Activated naive CD4-positive, alpha-beta T cell treated with anti-CD3 and anti-CD28 coated beads, Interleukin-2, amount 50 U/mL, for 24 hours (primary cell): ENCODE data around the gene LEAP2.
A peak's percentile ranks its signal among the peaks of the same experiment; 100 is the strongest.

Experiments used
- H3K27ac Mint-ChIP-seq: one replicate; pipeline ENCODE4 v1.8.0; 2021; ENCODE audit warnings: mild to moderate bottlenecking, mixed read lengths
- H3K27me3 Mint-ChIP-seq: one replicate; pipeline ENCODE4 v1.8.0; 2021; ENCODE audit warnings: mixed read lengths
- H3K36me3 Mint-ChIP-seq: one replicate; pipeline ENCODE4 v1.8.0; 2021; ENCODE audit warnings: mixed read lengths
- H3K4me1 Mint-ChIP-seq: one replicate; pipeline ENCODE4 v1.8.0; 2021; ENCODE audit warnings: mixed read lengths
- H3K4me3 Mint-ChIP-seq: one replicate; pipeline ENCODE4 v1.8.0; 2021; ENCODE audit warnings: mild to moderate bottlenecking, mixed read lengths
- H3K9me3 Mint-ChIP-seq: one replicate; pipeline ENCODE4 v1.8.0; 2021; ENCODE audit warnings: mixed read lengths

LEAP2 gene

DNA sequence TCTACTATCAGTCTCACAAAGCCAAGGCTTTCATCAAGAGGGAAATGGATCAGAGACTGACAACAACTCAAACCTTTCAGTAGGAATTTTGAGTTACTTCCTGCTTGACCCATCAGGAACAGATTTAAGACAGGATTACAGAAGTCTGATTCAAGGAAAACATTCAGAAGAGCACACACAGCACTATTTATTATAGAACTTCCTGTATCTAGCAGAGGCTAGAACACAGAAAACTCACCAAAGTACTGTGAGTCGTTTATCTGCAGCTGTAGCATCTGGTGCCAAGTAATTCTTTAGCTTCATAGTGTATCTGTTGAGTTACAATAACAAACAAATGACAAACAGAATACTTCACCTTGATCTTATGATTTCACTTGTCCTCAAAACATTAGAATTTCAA, 13.8 kb downstream of the LEAP2 start:
- H3K36me3 Mint-ChIP-seq: peaks cover 9% of the 10 kb centered on the region
- H3K9me3 Mint-ChIP-seq: no peaks in the 10 kb centered on the region
- no peaks in the 10 kb centered on the region for H3K27me3 Mint-ChIP-seq
- H3K4me1 Mint-ChIP-seq: peaks cover 7% of the 10 kb centered on the region
- H3K4me3 Mint-ChIP-seq: no peak overlapping the region
- H3K27ac Mint-ChIP-seq: no peak overlapping the region

DNA sequence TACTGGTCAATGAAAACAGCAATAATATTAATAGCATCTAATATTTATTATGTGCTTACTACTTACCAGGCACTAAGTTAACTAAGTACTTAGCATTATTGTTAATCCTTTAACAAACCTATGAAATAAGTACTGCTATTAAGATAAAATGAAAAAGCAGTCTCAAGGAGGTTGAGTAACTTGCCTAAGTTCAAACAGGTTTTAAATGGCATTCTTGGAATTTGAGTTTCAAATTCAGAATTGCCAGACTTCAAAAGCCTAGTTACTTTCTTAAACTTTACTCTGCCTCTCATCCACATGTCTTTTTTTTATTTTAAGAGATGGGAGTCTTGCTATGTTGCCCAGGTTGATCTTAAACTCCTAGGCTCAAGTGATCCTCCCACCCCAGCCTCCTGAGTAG, 16.0 kb downstream of the LEAP2 start:
- Mint-ChIP-seq H3K27ac (no peak overlapping the region), H3K36me3 (peaks cover 8% of the 10 kb centered on the region), H3K9me3 (no peaks in the 10 kb centered on the region), H3K27me3 (no peaks in the 10 kb centered on the region), H3K4me1 (peaks cover 7% of the 10 kb centered on the region), H3K4me3 (no peak overlapping the region)

DNA sequence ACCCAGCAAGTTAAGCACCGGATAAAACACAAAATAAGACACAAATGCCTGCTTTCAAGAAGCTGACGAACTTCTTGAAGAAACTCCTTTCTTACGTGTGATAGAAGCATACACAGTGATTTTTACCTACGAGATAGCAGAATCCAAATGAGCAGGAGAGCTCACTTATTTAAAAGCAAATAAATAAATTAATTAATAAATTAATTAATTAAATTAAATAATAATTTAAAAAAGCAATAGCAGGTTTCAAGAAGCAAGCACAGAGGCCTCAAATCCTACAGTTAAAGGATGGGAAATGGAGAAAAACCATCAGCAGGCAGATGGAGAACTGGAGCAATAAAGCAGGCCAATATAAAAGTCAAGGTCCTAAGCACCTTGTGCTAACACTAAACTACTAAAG, 17.3 kb downstream of the LEAP2 start:
- no peaks in the 10 kb centered on the region for H3K9me3 Mint-ChIP-seq
- no peaks in the 10 kb centered on the region for H3K27me3 Mint-ChIP-seq
- no peak overlapping the region for H3K27ac Mint-ChIP-seq
- peaks cover 13% of the 10 kb centered on the region for H3K36me3 Mint-ChIP-seq
- H3K4me1 Mint-ChIP-seq: no peaks in the 10 kb centered on the region
- no peak overlapping the region for H3K4me3 Mint-ChIP-seq

DNA sequence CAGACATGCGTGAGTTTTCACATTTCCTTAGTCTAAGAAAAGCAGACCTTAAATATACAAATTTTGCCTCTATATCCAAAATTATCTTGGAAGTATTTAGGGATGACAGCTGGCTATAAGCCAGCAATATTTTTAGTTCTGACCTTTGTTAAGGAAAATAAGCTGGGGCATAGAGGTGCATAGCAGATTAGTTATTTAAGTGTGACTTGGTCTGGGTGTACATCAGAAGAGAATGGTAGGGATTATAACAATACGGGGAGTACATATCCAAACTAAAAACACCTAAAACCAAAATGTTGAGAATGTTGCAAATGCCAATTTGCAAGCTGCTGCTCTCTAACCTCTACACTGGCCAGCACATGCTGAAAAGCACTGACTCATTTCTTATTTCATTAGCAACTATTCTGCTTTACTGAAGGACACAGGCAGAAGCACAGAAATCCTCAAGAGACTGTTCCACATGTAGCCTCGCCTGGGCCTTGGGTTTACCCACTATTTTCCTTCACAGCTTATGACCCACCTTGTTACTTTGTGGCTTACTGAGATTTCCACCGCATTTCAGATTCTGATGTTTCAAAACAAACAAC, 22.3 kb downstream of the LEAP2 start:
- peaks cover 4% of the 10 kb centered on the region for H3K4me1 Mint-ChIP-seq
- H3K36me3 Mint-ChIP-seq: peaks cover 16% of the 10 kb centered on the region
- no peak overlapping the region for H3K4me3 Mint-ChIP-seq
- H3K27ac Mint-ChIP-seq: no peak overlapping the region
- no peaks in the 10 kb centered on the region for H3K9me3 Mint-ChIP-seq
- no peaks in the 10 kb centered on the region for H3K27me3 Mint-ChIP-seq

DNA sequence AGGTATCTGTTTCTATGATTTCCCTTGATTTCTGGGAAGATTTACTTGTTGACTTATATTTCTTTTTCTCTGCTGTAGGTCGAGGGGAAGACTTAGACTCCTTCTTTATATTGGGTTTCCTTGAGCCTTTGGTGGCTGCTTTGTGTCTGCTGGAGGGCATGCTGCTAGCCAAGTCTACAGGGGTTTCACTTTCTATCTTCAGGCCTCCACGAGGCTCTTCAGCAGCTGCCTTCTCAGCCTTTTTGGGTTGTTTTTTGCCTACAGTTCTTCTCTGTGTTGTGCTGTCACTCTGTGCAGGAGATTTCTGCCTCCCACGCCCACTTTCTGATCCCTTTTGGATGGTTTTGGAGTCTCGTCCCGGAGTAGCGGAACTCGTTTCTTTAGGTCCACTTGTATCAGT, 23.2 kb downstream of the LEAP2 start:
- Mint-ChIP-seq H3K27ac (peak overlapping the region; percentile 79), H3K36me3 (peaks cover 16% of the 10 kb centered on the region), H3K4me1 (peaks cover 8% of the 10 kb centered on the region), H3K4me3 (no peak overlapping the region), H3K9me3 (no peaks in the 10 kb centered on the region), H3K27me3 (no peaks in the 10 kb centered on the region)

DNA sequence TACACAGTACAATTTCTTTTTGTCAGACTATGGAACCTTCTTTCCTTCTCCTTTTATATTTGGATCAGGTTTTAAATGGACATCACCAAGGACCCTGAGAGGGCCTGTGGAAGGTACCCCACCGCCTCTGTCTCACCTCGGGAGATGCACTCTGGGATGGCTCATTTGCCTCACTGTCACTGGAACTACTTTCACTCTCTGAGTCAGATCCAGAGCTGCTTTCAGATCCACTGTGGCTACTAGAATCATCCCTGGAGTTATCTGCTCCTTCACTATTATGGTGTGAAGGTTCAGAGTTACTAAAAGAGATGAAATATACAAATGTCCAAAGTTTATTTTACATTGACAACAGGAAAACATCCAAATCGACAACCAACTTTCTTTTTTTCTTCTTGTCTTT, 24.6 kb downstream of the LEAP2 start:
- no peak overlapping the region for H3K4me3 Mint-ChIP-seq
- H3K9me3 Mint-ChIP-seq: no peaks in the 10 kb centered on the region
- H3K27me3 Mint-ChIP-seq: no peaks in the 10 kb centered on the region
- H3K36me3 Mint-ChIP-seq: peaks cover 14% of the 10 kb centered on the region
- no peak overlapping the region for H3K27ac Mint-ChIP-seq
- H3K4me1 Mint-ChIP-seq: peaks cover 9% of the 10 kb centered on the region

DNA sequence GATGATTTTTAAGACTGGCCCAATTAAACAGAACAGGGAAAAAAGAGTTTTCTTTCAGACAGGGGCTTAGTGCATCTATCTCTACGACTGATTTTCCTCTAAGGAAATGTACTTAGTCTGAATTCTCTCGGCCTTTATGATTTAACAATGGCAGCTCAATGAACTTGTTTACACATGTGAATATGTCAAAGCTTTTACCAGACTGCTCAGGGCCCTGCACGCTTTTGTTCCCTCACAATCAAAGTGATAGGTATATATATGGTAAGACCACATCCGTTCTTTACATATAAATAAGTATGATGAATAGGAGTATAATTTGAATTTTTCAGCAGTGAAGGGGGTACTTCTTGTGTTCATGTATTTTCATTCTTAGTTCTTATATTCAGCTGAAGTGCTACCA, 27.6 kb downstream of the LEAP2 start:
- peaks cover 25% of the 10 kb centered on the region for H3K4me1 Mint-ChIP-seq
- H3K27ac Mint-ChIP-seq: peak overlapping the region; percentile 35
- peaks cover 5% of the 10 kb centered on the region for H3K36me3 Mint-ChIP-seq
- H3K27me3 Mint-ChIP-seq: no peaks in the 10 kb centered on the region
- no peaks in the 10 kb centered on the region for H3K9me3 Mint-ChIP-seq
- H3K4me3 Mint-ChIP-seq: no peak overlapping the region

DNA sequence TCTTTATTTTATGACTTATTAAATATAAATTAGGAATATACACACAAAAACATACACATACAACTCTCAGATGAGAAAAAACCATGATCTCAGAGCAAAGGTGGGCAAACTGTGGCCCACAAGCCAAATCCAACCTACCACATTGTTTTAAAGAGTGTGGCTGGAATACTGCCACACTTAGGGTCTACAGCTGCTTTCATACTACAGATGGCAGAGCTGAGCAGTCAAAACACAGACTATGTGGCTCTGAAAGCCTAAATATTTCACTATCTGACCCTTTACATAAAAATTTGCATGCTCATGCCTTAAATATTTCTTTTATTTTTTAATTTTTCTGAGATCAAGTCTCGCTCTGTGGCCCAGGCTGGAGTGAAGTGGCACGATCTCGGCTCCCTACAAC, 28.3 kb downstream of the LEAP2 start:
- no peaks in the 10 kb centered on the region for H3K9me3 Mint-ChIP-seq
- H3K4me1 Mint-ChIP-seq: peaks cover 30% of the 10 kb centered on the region
- H3K27ac Mint-ChIP-seq: no peak overlapping the region
- no peaks in the 10 kb centered on the region for H3K27me3 Mint-ChIP-seq
- H3K36me3 Mint-ChIP-seq: peaks cover 5% of the 10 kb centered on the region
- no peak overlapping the region for H3K4me3 Mint-ChIP-seq

DNA sequence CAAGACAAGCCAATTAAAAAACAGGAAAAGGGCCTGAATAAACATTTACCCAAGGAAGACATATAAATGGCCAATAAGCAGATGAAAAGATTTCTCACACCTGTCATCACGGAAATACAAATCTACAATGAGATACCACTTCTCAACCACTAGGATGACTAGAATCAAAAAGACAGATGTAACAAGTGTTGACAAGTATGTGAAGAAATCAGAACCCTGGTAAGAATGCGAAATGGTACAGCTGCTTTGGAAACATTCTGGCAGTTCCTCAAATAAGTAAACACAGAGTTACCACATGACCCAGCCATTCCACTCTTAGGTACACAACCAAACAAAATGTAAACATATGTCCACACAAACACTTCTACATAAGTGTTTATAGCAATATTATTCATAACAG, 32.5 kb downstream of the LEAP2 start:
- Mint-ChIP-seq H3K27me3 (no peaks in the 10 kb centered on the region), H3K4me1 (peaks cover 42% of the 10 kb centered on the region), H3K36me3 (peaks cover 6% of the 10 kb centered on the region), H3K9me3 (no peaks in the 10 kb centered on the region), H3K27ac (no peak overlapping the region), H3K4me3 (no peak overlapping the region)

DNA sequence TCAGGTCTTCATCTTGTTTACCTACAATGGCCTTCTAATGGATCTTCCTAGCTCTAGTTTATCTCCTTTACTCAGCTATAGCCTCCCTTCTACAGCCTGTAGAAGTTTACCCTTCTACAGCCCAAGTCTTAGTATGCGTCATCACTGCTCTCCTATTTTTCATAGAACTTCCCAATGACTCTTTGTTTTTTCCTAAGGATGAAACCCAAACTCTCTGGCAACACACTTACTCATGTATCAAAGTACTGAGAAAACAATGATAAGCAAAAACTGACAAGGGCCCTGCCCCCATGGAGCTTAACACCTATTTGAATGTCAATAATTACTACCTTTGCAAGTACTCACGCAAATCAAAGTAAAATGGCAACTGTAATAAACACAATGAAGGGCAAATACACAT, 33.7 kb downstream of the LEAP2 start:
- peaks cover 47% of the 10 kb centered on the region for H3K4me1 Mint-ChIP-seq
- H3K36me3 Mint-ChIP-seq: peaks cover 9% of the 10 kb centered on the region
- no peak overlapping the region for H3K27ac Mint-ChIP-seq
- H3K27me3 Mint-ChIP-seq: no peaks in the 10 kb centered on the region
- H3K9me3 Mint-ChIP-seq: no peaks in the 10 kb centered on the region
- no peak overlapping the region for H3K4me3 Mint-ChIP-seq

DNA sequence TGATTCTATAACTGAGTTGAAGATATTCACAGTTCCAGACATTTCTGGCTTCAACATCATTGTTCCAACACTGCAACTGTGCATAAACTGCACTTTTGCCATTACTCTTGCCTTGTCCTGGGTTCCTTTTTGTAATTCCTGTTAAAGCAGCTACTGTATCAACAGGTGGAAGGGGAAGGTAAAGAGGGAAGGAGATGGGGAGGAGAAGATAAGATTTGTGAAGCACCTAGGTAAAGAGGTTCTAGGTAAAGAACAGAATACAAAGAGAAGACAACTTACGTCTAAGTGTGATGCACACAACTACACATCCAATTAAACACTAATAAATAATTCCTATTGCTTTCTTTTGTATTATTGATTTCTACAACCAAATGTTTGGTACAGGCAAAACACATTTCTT, 36.2 kb downstream of the LEAP2 start:
- peak overlapping the region; percentile 17 for H3K27ac Mint-ChIP-seq
- peaks cover 41% of the 10 kb centered on the region for H3K4me1 Mint-ChIP-seq
- no peaks in the 10 kb centered on the region for H3K9me3 Mint-ChIP-seq
- no peaks in the 10 kb centered on the region for H3K27me3 Mint-ChIP-seq
- H3K36me3 Mint-ChIP-seq: peaks cover 12% of the 10 kb centered on the region
- no peak overlapping the region for H3K4me3 Mint-ChIP-seq

DNA sequence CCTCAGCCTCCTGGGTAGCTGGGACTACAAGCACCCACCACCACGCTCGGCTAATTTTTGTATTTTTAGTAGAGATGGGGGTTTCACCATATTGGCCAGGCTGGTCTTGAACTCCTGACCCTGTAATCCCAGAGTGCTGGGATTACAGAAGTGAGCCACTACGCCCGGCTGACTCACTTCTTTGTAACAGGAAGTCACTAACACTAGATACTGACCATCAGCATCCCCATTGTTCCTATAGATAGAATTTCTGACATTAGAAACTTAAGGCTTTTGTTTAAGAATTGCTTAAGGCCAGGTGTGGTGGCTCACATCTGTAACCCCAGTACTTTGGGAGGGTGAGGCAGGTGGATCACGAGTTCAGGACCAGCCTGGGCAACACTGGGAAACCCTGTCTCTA, 42.2 kb downstream of the LEAP2 start:
- Mint-ChIP-seq H3K27ac (no peak overlapping the region), H3K4me1 (peaks cover 16% of the 10 kb centered on the region), H3K4me3 (no peak overlapping the region), H3K9me3 (no peaks in the 10 kb centered on the region), H3K27me3 (no peaks in the 10 kb centered on the region), H3K36me3 (peaks cover 12% of the 10 kb centered on the region)

DNA sequence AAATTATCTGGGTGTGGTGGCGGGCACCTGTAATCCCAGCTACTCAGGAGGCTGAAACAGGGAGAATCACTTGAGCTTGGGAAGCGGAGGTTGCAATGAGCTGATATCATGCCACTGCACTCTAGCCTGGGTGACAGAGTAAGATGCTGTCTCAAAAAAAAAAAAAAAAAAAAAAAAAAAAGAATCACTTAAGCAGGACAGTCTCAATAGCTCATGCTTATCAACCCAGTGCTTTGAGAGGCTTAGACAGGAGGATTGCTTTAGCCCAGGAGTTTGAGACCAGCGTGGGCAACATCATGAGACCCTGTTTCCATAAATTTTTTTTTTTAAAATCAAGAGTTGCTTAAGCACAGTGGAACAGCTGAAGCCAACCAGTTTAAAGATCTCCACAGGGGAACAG, 42.6 kb downstream of the LEAP2 start:
- no peaks in the 10 kb centered on the region for H3K27me3 Mint-ChIP-seq

More for the DNA sequence above, 42.6 kb downstream of the LEAP2 start:
- H3K36me3 Mint-ChIP-seq: peaks cover 12% of the 10 kb centered on the region
- H3K9me3 Mint-ChIP-seq: no peaks in the 10 kb centered on the region
- peaks cover 15% of the 10 kb centered on the region for H3K4me1 Mint-ChIP-seq
- H3K27ac Mint-ChIP-seq: no peak overlapping the region
- H3K4me3 Mint-ChIP-seq: no peak overlapping the region
